ENCODE data around the gene ARRB1.
"Not testable (repeated sequence)": the region's sequence is repeated elsewhere in the genome, so short reads cannot be mapped to it uniquely, and the experiment has no call there.

DNA sequence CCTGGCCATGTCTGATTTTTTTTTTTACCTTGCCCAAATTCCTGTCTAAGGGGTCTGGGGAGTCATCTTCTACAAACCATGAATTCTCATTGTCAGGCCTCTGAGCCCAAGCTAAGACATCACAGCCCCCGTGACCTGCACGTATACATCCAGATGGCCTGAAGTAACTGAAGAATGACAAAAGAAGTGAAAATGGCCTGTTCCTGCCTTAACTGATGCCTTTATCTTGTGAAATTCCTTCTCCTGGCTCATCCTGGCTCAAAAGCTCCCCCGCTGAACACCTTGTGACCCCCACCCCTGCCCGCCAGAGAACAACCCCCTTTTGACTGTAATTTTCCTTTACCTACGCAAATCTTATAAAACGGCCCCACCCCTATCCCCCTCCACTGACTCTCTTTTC, 20.2 kb downstream of the ARRB1 start:
- TF ChIP-seq, protein P1, sequence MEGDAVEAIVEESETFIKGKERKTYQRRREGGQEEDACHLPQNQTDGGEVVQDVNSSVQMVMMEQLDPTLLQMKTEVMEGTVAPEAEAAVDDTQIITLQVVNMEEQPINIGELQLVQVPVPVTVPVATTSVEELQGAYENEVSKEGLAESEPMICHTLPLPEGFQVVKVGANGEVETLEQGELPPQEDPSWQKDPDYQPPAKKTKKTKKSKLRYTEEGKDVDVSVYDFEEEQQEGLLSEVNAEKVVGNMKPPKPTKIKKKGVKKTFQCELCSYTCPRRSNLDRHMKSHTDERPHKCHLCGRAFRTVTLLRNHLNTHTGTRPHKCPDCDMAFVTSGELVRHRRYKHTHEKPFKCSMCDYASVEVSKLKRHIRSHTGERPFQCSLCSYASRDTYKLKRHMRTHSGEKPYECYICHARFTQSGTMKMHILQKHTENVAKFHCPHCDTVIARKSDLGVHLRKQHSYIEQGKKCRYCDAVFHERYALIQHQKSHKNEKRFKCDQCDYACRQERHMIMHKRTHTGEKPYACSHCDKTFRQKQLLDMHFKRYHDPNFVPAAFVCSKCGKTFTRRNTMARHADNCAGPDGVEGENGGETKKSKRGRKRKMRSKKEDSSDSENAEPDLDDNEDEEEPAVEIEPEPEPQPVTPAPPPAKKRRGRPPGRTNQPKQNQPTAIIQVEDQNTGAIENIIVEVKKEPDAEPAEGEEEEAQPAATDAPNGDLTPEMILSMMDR (IDR thresholded peaks at IDR 0.05) = not testable (repeated sequence)
- TF ChIP-seq, protein P2, sequence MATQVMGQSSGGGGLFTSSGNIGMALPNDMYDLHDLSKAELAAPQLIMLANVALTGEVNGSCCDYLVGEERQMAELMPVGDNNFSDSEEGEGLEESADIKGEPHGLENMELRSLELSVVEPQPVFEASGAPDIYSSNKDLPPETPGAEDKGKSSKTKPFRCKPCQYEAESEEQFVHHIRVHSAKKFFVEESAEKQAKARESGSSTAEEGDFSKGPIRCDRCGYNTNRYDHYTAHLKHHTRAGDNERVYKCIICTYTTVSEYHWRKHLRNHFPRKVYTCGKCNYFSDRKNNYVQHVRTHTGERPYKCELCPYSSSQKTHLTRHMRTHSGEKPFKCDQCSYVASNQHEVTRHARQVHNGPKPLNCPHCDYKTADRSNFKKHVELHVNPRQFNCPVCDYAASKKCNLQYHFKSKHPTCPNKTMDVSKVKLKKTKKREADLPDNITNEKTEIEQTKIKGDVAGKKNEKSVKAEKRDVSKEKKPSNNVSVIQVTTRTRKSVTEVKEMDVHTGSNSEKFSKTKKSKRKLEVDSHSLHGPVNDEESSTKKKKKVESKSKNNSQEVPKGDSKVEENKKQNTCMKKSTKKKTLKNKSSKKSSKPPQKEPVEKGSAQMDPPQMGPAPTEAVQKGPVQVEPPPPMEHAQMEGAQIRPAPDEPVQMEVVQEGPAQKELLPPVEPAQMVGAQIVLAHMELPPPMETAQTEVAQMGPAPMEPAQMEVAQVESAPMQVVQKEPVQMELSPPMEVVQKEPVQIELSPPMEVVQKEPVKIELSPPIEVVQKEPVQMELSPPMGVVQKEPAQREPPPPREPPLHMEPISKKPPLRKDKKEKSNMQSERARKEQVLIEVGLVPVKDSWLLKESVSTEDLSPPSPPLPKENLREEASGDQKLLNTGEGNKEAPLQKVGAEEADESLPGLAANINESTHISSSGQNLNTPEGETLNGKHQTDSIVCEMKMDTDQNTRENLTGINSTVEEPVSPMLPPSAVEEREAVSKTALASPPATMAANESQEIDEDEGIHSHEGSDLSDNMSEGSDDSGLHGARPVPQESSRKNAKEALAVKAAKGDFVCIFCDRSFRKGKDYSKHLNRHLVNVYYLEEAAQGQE (IDR thresholded peaks at IDR 0.05; ENCODE audit: insufficient read depth in 1 of 2, low read depth in 2 of 2, low read length in 1 of 2) = not testable (repeated sequence)
- TF ChIP-seq POLR2AphosphoS5 (IDR thresholded peaks at IDR 0.05; ENCODE audit: low read depth, low read length); SIN3A (IDR thresholded peaks at IDR 0.05; ENCODE audit: borderline replicate concordance, insufficient read depth, low read depth, low read length): not testable (repeated sequence)
